Raji (cell line): ENCODE measurements around the gene DRAP1.

Experiments used
- POLR2A ChIP-seq: IDR thresholded peaks from 2 replicates; pipeline ENCODE4 v1.6.1; 2011; ENCODE audit warnings: low read depth, low read length, control low read depth; ENCODE audit not compliant: insufficient read depth

DRAP1 gene

DNA sequence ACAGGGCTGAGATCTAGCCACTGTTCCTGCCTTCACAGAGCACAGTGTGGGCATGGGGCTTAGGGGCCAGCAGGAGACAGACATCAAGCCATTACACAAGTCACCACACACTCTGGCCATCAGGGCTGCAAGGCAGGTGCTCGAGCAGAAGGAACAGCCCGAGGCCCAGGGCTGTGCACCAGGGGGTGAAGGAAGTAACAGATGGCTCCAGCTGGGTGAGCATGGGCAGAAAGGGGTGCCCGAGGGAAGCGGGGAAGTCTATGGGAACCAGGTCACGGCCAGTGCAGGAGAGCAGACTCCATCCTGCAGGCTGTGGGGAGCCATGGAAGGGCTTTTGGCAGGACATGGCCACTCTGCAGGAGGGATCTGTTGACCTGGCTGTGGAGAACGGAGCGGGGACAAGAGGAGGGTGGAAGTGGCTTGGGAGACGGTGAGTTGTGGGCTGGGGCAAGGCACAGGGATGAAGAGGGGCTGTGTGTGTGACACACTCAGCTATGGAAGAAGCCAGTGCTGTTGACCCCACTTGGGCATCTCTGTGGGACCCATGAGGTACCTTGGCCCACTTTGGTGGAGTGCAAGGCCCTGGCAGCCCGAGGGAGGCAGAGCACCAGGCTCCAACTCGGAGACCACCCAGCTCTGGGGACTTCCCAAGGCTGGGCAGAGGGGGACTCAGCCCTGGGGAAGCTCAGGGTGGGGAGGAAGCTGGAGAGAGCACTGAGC is 4.0 kb upstream of the DRAP1 start:
- no peak; the same call in 1 of the 2 replicates for TF ChIP-seq POLR2A

DNA sequence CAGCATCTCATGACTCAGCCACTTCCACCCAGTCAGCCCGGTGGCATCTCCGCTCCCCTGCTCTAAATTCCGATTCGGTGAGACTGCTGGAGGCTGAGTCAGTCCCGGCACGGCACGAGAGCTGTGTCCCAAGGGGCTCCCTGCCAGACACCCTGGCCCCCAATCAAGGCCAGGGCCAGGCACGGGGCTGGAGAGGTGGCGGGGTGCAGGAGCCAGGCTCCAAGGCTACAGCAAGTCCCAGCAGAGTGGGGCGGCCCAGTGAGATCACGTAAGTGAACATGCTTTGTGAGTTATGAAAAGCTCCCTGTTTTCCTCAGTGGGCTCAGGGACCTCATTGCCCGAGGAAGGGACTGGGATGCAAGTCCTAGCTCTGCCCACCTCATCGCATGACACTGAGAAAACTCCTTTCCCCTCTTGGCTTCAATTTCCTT is 3.4 kb upstream of the DRAP1 start:
- 0 out of 2 replicates have a peak, but pooled peaks have one; percentile 8 for TF ChIP-seq POLR2A

DNA sequence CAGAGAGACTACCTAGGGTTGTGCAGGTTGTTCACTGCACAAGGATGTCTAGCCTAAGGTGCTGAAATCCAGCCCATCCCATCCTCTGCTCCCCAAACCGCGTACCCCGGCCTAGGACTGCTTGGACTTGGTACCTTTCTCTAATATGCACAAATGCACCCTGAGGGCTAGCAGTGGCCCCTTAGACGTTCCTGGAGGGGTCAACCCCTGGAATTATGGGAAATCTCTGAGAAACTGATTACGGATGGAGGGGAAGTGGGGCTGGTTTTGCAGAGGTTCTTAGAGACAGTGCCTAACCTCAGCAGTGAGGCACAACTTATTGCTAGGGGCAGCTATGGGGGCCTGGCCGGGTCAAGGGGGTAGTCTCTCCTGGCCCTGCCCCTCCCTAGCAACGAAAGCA is 2.8 kb upstream of the DRAP1 start:
- no peak for TF ChIP-seq POLR2A

DNA sequence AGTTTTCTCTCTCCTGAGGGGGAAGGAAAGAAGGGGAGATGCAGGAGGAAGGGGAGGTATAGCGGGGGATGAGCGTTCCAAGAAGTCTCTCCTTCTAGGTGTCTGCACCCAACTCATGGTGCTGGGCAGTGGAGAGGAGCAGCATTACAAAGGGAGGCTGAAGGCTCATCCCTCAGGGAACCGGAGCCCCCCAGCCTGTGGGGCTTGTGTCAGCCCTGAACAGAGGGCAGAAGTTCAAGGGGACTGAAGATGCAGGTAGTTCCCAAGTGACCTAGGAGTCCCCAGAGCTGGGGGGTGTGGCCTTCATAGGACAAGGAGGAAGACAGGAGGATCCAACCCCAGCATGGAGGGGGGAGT is 2.2 kb upstream of the DRAP1 start:
- TF ChIP-seq POLR2A = no peak

DNA sequence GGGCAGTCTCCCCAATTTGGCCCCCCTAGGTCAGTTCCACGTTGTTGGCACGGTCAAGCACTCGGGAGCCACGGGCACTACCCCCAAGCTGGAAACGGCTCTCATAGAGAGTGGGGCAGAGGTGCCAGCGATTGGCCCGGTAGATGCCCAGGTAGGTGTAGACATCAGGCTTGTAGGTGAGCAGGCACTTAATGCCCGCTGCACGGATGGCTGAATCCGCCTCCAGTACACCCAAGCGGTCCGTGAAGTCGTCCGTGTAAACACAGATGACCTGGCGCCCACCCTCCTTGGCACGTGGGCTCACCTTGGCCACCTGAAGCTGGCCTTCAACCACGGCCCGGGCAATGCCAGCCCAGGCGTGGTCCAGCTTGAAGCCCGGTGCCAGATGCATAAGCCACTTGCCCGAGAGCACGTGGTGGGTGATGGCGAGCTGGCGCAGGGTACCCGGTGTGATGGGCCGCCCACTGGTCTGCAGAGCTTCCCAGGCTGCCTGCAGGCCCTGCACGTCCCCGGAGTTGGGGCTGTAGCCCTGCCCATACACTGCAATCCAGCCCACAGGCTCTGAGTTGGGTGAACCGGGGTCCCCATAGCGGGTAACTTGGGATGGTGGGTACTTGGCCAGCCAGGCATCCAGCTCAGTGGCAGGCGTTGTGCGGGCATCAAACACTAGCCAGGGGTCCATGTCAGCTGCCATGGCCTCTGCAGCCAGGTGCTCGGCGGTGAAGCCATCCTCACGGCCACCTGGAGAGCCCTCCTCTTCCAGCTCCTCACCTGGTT is 1.6 kb upstream of the DRAP1 start:
- no peak for TF ChIP-seq POLR2A

DNA sequence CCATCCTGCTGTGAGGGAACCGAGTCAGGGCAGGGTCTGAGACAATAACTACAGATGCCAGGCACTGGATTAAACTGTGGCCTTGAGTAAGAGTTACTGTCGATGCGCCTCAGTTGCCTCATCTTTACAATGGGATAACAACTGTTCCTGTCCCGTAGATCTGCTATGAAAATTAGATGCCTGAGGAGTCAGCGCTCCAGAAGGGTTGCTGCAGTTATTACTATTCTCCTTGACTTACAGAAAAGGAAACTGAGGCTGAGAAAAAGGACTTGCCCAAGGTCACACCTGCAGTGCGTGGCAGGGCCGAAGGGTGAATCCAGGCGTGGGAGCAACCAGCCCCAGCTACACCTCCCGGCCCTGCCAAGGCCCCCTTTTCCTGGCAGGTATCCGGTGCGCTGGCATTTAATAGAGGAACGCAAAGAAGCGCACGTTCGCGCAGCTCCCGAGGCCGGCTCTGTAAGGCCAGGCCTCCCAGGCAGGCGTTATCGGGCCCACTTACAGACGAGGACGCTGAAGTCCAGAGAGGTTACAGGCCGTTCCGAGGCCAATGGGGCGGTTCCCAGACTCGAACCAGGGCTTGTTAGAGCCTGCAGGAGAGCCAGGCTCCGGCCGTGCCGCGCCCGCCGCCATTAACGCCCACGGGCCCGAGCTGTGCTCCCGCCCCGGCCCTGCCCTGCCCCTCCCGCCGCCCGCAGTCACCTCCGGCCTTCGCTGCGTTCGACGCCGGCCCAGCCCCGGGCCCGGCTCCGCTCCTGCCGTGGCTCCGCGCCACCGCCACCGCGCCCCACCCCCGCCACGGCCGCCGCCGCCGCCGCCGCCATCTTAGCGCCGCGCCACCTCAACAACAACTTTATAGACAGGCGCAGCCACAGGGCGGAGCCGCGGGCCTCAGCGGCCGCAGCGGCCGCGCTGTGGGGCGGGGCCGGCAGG is 750 bp upstream of the DRAP1 start, which contains the start of gene C11orf68:
Gene C11orf68, minus strand, starts transcription at position 852 of the 930 bp plus-strand sequence. Its CDS starts 31 bp downstream, at position 821.
- TF ChIP-seq POLR2A = no peak

DNA sequence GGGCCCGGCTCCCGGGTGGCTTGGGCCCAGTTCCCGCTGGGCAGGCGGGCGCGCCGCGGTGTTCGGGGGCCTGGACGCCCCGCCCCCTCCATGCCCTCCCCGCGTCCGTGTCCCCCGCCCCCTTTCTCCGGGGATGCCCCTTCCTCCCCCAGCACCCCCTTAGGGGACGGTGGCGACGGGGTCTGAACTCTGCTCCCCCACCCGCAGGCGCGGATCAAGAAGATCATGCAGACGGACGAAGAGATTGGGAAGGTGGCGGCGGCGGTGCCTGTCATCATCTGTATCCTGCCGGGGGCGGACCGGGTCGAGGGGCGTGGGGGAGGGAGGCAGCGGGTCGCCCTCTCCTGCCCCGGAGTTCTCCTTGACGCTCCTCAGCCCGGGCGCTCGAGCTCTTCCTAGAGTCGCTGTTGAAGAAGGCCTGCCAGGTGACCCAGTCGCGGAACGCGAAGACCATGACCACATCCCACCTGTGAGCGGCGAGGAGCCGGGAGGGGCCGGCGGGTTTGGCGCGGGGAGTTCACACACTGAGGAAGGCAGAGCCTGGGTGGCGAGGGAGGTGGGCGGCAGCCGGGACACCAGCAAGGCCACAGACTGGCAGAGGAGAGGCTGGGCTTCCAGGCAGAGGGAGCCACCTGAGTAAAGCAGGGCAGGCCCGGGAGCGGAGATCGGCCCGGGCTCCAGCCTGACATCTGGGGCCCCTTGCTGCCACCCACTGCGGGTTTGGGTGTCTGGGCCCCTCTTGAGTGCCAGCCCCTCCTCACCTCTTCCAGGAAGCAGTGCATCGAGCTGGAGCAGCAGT is 546 bp downstream of the DRAP1 start:
- no peak for TF ChIP-seq POLR2A

DNA sequence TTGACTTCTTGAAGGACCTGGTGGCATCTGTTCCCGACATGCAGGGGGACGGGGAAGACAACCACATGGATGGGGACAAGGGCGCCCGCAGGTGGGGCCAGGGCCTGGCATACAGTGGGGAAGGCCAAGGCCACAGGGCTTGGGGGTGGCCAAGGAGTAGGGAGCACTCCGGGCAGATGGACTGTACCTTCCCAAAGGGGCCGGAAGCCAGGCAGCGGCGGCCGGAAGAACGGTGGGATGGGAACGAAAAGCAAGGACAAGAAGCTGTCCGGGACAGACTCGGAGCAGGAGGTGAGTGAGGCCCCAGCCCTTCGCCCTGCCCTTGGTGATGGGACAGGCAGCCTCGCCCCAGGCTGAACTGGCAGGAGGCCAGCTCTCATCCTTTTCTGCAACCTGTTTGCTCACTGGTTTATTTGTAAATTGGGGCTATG is 1.2 kb downstream of the DRAP1 start:
- no peak for TF ChIP-seq POLR2A

DNA sequence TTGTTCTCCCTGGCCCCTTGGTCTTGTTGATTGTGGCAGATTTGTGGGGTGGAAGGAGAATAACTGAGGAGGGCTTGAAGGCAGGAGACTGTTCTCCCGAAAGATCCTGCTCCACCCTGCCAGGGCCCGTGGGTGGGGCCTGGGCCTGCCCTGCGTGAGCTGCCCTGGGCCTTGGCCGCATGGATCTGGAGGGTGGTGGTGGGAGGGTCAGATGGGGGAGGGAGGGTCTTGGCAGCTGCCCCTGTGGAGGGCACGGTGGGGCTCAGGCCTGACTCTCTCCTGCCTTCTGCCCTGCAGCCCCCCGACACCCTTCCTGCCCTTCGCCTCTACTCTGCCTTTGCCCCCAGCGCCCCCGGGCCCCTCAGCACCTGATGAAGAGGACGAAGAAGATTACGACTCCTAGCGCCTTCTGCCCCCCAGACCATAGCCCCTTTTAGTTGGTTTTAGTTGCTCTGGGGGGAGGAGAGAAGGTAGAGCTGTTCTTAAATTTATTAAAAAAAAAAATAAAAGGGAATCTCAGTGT is 1.9 kb downstream of the DRAP1 start:
- no peak for TF ChIP-seq POLR2A

DNA sequence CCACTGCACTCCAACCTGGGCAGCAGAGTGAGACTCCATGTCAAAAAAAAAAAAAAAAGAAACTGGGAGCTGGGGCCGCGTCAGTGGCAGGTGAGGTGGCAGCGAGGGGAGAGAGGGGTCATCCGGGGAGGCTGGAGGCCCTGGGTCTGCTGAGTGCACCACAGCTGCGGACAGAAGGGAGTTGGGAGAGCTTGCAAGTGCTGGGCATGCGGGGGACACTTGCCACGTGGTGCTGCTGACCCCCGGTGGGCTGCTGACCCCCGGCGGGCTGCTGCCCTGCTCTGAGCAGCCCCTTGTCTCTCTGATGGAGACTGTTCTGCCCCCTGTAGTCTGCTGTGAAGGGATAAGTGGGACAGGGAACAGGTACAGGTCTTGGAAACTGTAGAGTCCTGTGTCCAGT is 2.6 kb downstream of the DRAP1 start:
- TF ChIP-seq POLR2A = no peak

DNA sequence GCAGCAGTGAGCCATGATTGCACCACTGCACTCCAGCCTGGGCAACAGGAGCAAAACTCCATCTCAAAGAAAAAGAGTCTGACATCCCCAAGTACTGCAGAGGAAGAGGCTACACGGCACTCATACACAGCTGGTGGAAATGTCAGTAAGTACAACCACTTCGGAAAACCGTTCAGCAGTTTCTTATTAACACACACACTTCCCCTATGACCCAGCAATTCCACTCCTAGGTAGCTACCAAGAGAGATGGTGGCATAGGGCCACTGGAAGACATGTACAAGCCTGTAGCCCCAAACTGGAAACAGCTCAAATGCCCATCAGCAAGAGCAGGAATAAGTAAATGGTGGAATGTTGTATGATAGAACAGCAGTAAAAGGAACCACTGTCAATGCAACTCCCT is 3.3 kb downstream of the DRAP1 start:
- TF ChIP-seq POLR2A = no peak

DNA sequence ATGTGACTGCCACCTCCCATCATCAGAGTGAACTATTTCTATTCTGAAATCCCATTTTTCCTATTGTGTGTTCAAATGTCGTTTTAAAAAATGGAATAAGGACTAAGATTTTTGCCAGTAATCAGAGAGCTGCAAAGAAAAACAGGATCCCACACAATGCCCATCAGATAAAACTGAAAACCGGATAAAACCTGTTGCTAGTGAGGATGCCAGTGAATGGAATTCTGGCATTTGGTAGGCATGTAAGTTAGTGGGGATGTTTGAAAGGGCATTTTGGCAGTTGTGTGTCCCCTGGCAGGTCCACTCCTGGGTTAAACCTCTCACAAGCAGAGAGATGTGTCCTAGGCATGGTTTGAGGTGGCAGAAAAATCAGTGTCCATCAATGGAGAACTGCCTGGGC is 6.2 kb downstream of the DRAP1 start:
- no peak for TF ChIP-seq POLR2A

DNA sequence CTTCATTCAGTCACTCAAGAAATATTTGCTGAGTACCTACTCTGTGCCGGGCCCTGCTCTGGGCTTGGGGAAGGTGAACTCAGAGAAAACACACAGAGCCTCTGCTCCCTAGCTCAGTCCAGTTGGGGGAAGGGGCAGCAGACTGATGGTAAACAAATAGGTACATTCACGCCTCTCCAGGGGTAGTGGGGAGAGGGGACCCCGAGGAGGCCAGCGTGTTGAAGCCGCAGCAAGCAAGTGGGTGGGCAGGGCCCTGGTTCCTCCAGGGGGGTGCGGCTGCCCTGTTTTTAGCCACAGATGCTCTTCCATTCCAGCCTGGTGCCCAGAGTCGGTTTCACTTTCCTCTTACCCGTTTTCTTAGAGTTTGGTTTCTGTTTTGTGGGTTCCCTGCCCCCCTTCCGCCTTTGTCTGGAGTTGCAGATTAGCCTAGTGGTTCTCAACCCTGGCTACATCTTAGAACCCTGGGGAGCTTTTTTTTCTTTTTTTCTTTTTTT is 8.7 kb downstream of the DRAP1 start:
- 0 out of 2 replicates have a peak, but pooled peaks have one; percentile 36 for TF ChIP-seq POLR2A

DNA sequence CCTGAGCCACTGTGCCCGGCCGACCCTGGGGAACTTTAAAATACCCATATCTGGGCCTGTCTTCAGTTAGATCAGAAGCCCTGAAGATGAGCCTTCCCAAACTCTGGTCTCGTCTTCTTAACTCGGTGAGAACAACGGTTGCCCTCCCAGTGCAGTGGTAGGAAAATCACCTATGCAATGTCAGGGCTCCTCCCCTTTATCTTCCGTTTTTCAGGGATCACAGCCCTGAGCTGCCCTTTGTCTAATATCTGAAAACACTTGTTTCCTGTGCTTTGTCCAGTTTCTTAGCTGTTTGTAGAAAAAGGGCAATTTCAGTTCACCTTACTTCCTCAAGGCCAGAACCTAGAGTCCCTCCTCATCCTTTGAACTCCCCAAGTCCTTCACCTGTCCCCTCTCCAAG is 9.4 kb downstream of the DRAP1 start:
- no peak for TF ChIP-seq POLR2A
